RPMI7951 (cell line): Measurements from ENCODE around the gene ZDHHC3. TPM values are rescaled to one million over a fixed set of nuclear protein-coding genes. Genes with fewer than 3 reads are reported as not detected.
A peak's percentile ranks its signal among the peaks of the same experiment; 100 is the strongest.
"Not testable (repeated sequence)": the region's sequence is repeated elsewhere in the genome, so short reads cannot be mapped to it uniquely, and the experiment has no call there.

Source experiments
- DNase-seq: peaks from one replicate; pipeline ENCODE4 v3.0.0-alpha.2; 2012; ENCODE audit warnings: low read depth
- total RNA-seq: library from RNA; depleted of rRNA; stranded (reverse); fragments of >200 nt; shearing (Covaris generic); gene quantifications from 2 replicates; pipeline ENCODE4 v1.2.3, GENCODE V29; 2014

Gene ZDHHC3
- total RNA-seq, 1 experiment from 2014 or later: 62.7 TPM

GRCh38 chr3:44995142-44995770 is 19.3 kb upstream of the ZDHHC3 start:
- peak; percentile 21 for DNase-seq

GRCh38 chr3:44993471-44994205 is 17.7 kb upstream of the ZDHHC3 start:
- peak; percentile 74 for DNase-seq

- peak; percentile 41 for DNase-seq
These were observed 16.8 kb upstream of the ZDHHC3 start for GRCh38 chr3:44992555-44993470.

- DNase-seq: no peak
These were observed 15.4 kb upstream of the ZDHHC3 start for GRCh38 chr3:44991326-44991725.

GRCh38 chr3:44989636-44990373 is 13.8 kb upstream of the ZDHHC3 start:
- DNase-seq: no peak

GRCh38 chr3:44989141-44989540 is 13.2 kb upstream of the ZDHHC3 start:
- no peak for DNase-seq

GRCh38 chr3:44988073-44988472 is 12.1 kb upstream of the ZDHHC3 start:
- DNase-seq: no peak

GRCh38 chr3:44987332-44987731 is 11.4 kb upstream of the ZDHHC3 start:
- DNase-seq: no peak

- DNase-seq: not testable (repeated sequence)
These were observed 10.4 kb upstream of the ZDHHC3 start for GRCh38 chr3:44986330-44986729.

GRCh38 chr3:44984335-44984734 is 8.4 kb upstream of the ZDHHC3 start:
- DNase-seq: no peak

GRCh38 chr3:44983484-44983941 is 7.5 kb upstream of the ZDHHC3 start:
- DNase-seq: no peak

- DNase-seq: no peak
These were observed 6.8 kb upstream of the ZDHHC3 start for GRCh38 chr3:44982817-44983216.

- no peak for DNase-seq
These were observed 5.8 kb upstream of the ZDHHC3 start for GRCh38 chr3:44981751-44982150.

- no peak for DNase-seq
These were observed 5.2 kb upstream of the ZDHHC3 start for GRCh38 chr3:44981220-44981619.

- no peak for DNase-seq
These were observed 1.6 kb downstream of the ZDHHC3 start for GRCh38 chr3:44974416-44974815.

- no peak for DNase-seq
These were observed 5.0 kb downstream of the ZDHHC3 start for GRCh38 chr3:44970926-44971490.

GRCh38 chr3:44969828-44970179 is 6.2 kb downstream of the ZDHHC3 start:
- DNase-seq: no peak

- DNase-seq: no peak
These were observed 6.7 kb downstream of the ZDHHC3 start for GRCh38 chr3:44969154-44969827.

GRCh38 chr3:44968447-44968858 is 7.5 kb downstream of the ZDHHC3 start:
- DNase-seq: no peak

- no peak for DNase-seq
These were observed 9.1 kb downstream of the ZDHHC3 start for GRCh38 chr3:44966795-44967278.

- DNase-seq: no peak
These were observed 10.8 kb downstream of the ZDHHC3 start for GRCh38 chr3:44965165-44965564.
